Measurements from ENCODE around the gene NR2F1-AS1.

Gene NR2F1-AS1

DNA sequence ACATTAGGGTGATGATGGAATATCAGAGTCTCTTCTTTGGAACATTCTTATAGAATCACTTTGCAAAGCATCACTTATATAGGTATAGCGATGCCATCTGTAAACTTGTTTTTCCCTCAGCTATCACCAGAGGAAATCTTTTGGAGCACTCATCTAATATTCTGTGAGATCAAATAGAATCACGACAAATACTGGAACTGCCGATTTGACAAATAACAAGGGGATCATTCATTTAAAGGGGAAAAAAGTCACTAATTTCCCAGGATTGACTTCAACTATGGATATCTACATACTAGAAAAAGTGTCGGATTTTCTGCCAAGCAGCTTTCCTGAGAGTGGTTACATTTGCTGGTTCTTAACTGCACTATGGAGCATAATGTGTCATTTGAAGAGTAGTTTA is 178.6 kb downstream of the NR2F1-AS1 start:
- H3K18ac ChIP-seq (ENCODE audit: low read length) = no peak overlapping the region
- no peaks in the 10 kb centered on the region for H3K79me1 ChIP-seq (ENCODE audit: low read depth, low read length)
- WGBS, 2 donors (ENCODE audit: extremely low coverage in 2 of 2, insufficient read length in 2 of 2, insufficient replicate concordance in 1 of 2) = no CpG with 5 or more reads among the region's 4 CpGs

DNA sequence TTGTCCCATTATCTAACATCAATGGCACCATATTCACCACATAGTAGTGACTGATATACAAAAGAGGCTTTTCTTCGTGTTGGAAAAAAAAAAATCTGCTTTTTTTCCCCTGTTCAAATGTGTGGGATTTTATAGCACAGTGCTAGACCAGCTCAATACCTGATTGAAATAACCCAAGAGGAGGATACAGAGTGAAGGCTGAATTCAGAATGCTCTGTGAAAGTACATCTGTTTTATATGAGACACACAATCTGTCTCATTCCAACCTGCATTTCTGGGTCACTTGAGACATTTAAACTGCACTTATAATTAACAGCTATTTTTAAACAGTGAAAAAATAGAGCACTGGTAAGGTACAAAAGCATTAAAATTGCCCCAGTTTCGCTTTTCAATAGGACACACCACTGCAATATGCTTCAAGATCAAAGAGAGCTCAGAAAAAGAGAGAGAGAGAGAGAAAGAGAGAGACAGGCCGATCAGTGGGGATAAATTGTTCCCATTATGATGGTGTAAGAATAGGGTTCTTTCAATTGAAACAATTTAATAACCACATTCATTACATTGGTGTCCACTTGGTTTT is 179.3 kb downstream of the NR2F1-AS1 start:
- no peak overlapping the region for H3K4ac ChIP-seq (ENCODE audit: low read length)
- no peak overlapping the region for H3K27ac ChIP-seq (replicated peaks; ENCODE audit: low read length)
- no peak overlapping the region for H3K14ac ChIP-seq (ENCODE audit: low read length)
- no peak overlapping the region for H4K91ac ChIP-seq (ENCODE audit: low read depth, low read length, poor library complexity)
- no peak overlapping the region for H3K4me3 ChIP-seq (ENCODE audit: low read length in 2 of 2)
- no peaks in the 10 kb centered on the region for H3K79me1 ChIP-seq (ENCODE audit: low read depth, low read length)
- H3K9ac ChIP-seq (ENCODE audit: low read depth, low read length, poor library complexity) = no peak overlapping the region
- no peaks in the 10 kb centered on the region for H3K27me3 ChIP-seq (ENCODE audit: control insufficient read depth in 3 of 3, insufficient read depth in 3 of 3, low read depth in 1 of 3, low read length in 3 of 3)
- no peak overlapping the region for H3K4me2 ChIP-seq (ENCODE audit: insufficient read depth, low read length, poor library complexity, severe bottlenecking)
- no peak overlapping the region for H2BK5ac ChIP-seq (ENCODE audit: low read length)
- WGBS, 2 donors (ENCODE audit: extremely low coverage in 2 of 2, insufficient read length in 2 of 2, insufficient replicate concordance in 1 of 2) = no CpG with 5 or more reads among the region's 3 CpGs
- no peak overlapping the region for H4K8ac ChIP-seq (ENCODE audit: low read depth, low read length)
- H3K23ac ChIP-seq (ENCODE audit: low read depth, low read length, poor library complexity) = no peak overlapping the region
- no peak overlapping the region for H3K18ac ChIP-seq (ENCODE audit: low read length)
- H3K36me3 ChIP-seq (replicated peaks in 1 of 2; ENCODE audit: control insufficient read depth in 2 of 2, insufficient read depth in 2 of 2, low read length in 2 of 2) = no peaks in the 10 kb centered on the region
- no peak overlapping the region for H2BK15ac ChIP-seq (ENCODE audit: low read length)
- peaks cover 1 to 8% of the 10 kb centered on the region in 2 donors for H3K9me3 ChIP-seq (replicated peaks in 1 of 2; ENCODE audit: control insufficient read depth in 2 of 2, insufficient read depth in 1 of 2, low read depth in 1 of 2, low read length in 2 of 2)
- no peak overlapping the region for H2BK120ac ChIP-seq (ENCODE audit: low read depth, low read length)
- no peak overlapping the region for H2AFZ ChIP-seq (ENCODE audit: low read length)
- H3K4me1 ChIP-seq (ENCODE audit: control insufficient read depth in 2 of 2, insufficient read depth in 1 of 2, low read depth in 1 of 2, low read length in 2 of 2) = peaks cover 0 to 14% of the 10 kb centered on the region in 2 donors
- DNase-seq (ENCODE audit: low spot score) = no peak
- no peak overlapping the region for H2BK12ac ChIP-seq (ENCODE audit: low read length)
- H2AK5ac ChIP-seq (ENCODE audit: low read depth, low read length) = no peak overlapping the region

More for the DNA sequence above, 178.6 kb downstream of the NR2F1-AS1 start:
- no peak overlapping the region for H3K27ac ChIP-seq (replicated peaks; ENCODE audit: low read length)
- no peak overlapping the region for H3K4ac ChIP-seq (ENCODE audit: low read length)
- H3K23ac ChIP-seq (ENCODE audit: low read depth, low read length, poor library complexity) = no peak overlapping the region
- DNase-seq (ENCODE audit: low spot score) = no peak
- no peak overlapping the region for H2BK5ac ChIP-seq (ENCODE audit: low read length)
- H2BK15ac ChIP-seq (ENCODE audit: low read length) = no peak overlapping the region
- no peak overlapping the region for H3K4me2 ChIP-seq (ENCODE audit: insufficient read depth, low read length, poor library complexity, severe bottlenecking)
- H3K9ac ChIP-seq (ENCODE audit: low read depth, low read length, poor library complexity) = no peak overlapping the region
- no peak overlapping the region for H3K4me3 ChIP-seq (ENCODE audit: low read length in 2 of 2)
- H2BK12ac ChIP-seq (ENCODE audit: low read length) = no peak overlapping the region
- no peak overlapping the region for H4K91ac ChIP-seq (ENCODE audit: low read depth, low read length, poor library complexity)
- no peak overlapping the region for H4K8ac ChIP-seq (ENCODE audit: low read depth, low read length)
- peaks cover 1 to 8% of the 10 kb centered on the region in 2 donors for H3K9me3 ChIP-seq (replicated peaks in 1 of 2; ENCODE audit: control insufficient read depth in 2 of 2, insufficient read depth in 1 of 2, low read depth in 1 of 2, low read length in 2 of 2)
- H3K14ac ChIP-seq (ENCODE audit: low read length) = no peak overlapping the region
- no peak overlapping the region for H2AFZ ChIP-seq (ENCODE audit: low read length)
- H2AK5ac ChIP-seq (ENCODE audit: low read depth, low read length) = no peak overlapping the region
- no peaks in the 10 kb centered on the region for H3K27me3 ChIP-seq (ENCODE audit: control insufficient read depth in 3 of 3, insufficient read depth in 3 of 3, low read depth in 1 of 3, low read length in 3 of 3)
- H3K4me1 ChIP-seq (ENCODE audit: control insufficient read depth in 2 of 2, insufficient read depth in 1 of 2, low read depth in 1 of 2, low read length in 2 of 2) = peaks cover 2 to 20% of the 10 kb centered on the region in 2 donors
- H2BK120ac ChIP-seq (ENCODE audit: low read depth, low read length) = no peak overlapping the region
- no peaks in the 10 kb centered on the region for H3K36me3 ChIP-seq (replicated peaks in 1 of 2; ENCODE audit: control insufficient read depth in 2 of 2, insufficient read depth in 2 of 2, low read length in 2 of 2)

DNA sequence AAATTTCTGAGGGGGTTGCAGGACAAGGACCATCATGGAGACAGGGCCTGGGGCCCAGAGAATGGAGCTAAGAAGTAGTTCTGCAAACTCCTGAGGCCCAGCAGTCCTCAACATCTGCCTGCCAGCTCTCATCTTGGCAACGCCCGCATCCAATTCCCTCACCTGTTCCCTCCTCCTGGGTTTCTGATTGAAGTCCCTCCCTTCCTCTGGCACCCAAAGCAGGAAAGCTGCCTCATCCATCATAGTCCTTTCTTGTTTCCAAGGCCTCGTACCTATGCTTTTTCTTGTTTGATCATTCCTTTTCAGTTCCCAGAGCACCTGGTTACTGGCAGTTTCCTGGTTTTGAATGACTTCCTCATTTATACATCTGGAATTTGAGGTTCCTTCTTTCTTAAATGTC is 181.3 kb downstream of the NR2F1-AS1 start:
- H3K36me3 ChIP-seq (replicated peaks in 1 of 2; ENCODE audit: control insufficient read depth in 2 of 2, insufficient read depth in 2 of 2, low read length in 2 of 2) = no peaks in the 10 kb centered on the region
- no peak overlapping the region for H3K14ac ChIP-seq (ENCODE audit: low read length)
- no peak overlapping the region for H2BK15ac ChIP-seq (ENCODE audit: low read length)
- H2BK120ac ChIP-seq (ENCODE audit: low read depth, low read length) = no peak overlapping the region
- H2BK5ac ChIP-seq (ENCODE audit: low read length) = no peak overlapping the region
- no peak overlapping the region for H3K4me2 ChIP-seq (ENCODE audit: insufficient read depth, low read length, poor library complexity, severe bottlenecking)
- peaks cover 0 to 3% of the 10 kb centered on the region in 2 donors for H3K9me3 ChIP-seq (replicated peaks in 1 of 2; ENCODE audit: control insufficient read depth in 2 of 2, insufficient read depth in 1 of 2, low read depth in 1 of 2, low read length in 2 of 2)
- no peak overlapping the region for H3K27ac ChIP-seq (replicated peaks; ENCODE audit: low read length)
- H3K4me3 ChIP-seq (ENCODE audit: low read length in 2 of 2) = no peak overlapping the region
- H3K18ac ChIP-seq (ENCODE audit: low read length) = no peak overlapping the region
- no peak overlapping the region for H2AFZ ChIP-seq (ENCODE audit: low read length)
- H3K79me1 ChIP-seq (ENCODE audit: low read depth, low read length) = no peaks in the 10 kb centered on the region
- no peak overlapping the region for H2AK5ac ChIP-seq (ENCODE audit: low read depth, low read length)
- no peak overlapping the region for H4K8ac ChIP-seq (ENCODE audit: low read depth, low read length)
- no peak overlapping the region for H3K9ac ChIP-seq (ENCODE audit: low read depth, low read length, poor library complexity)
- no peak overlapping the region for H4K91ac ChIP-seq (ENCODE audit: low read depth, low read length, poor library complexity)
- H2BK12ac ChIP-seq (ENCODE audit: low read length) = no peak overlapping the region
- H3K23ac ChIP-seq (ENCODE audit: low read depth, low read length, poor library complexity) = no peak overlapping the region
- H3K4me1 ChIP-seq (ENCODE audit: control insufficient read depth in 2 of 2, insufficient read depth in 1 of 2, low read depth in 1 of 2, low read length in 2 of 2) = peaks cover 3 to 19% of the 10 kb centered on the region in 2 donors
- H3K4ac ChIP-seq (ENCODE audit: low read length) = no peak overlapping the region
- no peak for DNase-seq (ENCODE audit: low spot score)
- no peaks in the 10 kb centered on the region for H3K27me3 ChIP-seq (ENCODE audit: control insufficient read depth in 3 of 3, insufficient read depth in 3 of 3, low read depth in 1 of 3, low read length in 3 of 3)
- no CpG with 5 or more reads among the region's 3 CpGs for WGBS, 2 donors (ENCODE audit: extremely low coverage in 2 of 2, insufficient read length in 2 of 2, insufficient replicate concordance in 1 of 2)

DNA sequence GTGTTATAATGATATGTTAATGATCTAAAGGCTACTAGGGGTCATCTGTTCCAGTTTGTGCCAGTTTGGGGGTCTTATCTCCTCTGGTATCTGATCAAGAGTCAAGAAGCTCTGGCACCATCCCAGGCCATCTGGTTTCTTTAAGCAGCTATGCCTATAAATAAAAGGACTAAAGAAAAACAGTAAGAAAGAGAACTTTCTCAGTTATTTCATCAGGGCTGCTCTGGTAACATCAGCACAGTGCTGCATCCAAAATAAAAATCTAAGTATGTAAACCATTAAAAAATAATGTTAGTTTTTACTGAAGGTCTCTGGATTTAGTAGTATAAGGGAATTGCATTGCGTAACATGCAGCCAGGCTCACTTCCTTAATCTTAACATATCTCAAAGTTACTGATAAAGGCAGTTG is 185.0 kb downstream of the NR2F1-AS1 start:
- Histone ChIP-seq H2BK120ac (ENCODE audit: low read depth, low read length) (no peak overlapping the region), H3K4me3 (ENCODE audit: low read length in 2 of 2) (no peak overlapping the region), H2BK12ac (ENCODE audit: low read length) (no peak overlapping the region), H3K14ac (ENCODE audit: low read length) (no peak overlapping the region), H2AK5ac (ENCODE audit: low read depth, low read length) (no peak overlapping the region), H3K27ac (replicated peaks; ENCODE audit: low read length) (no peak overlapping the region), H3K27me3 (ENCODE audit: control insufficient read depth in 3 of 3, insufficient read depth in 3 of 3, low read depth in 1 of 3, low read length in 3 of 3) (no peaks in the 10 kb centered on the region), H4K91ac (ENCODE audit: low read depth, low read length, poor library complexity) (no peak overlapping the region), H3K79me1 (ENCODE audit: low read depth, low read length) (no peaks in the 10 kb centered on the region), H2AFZ (ENCODE audit: low read length) (peak overlapping the region; percentile 77), H3K9ac (ENCODE audit: low read depth, low read length, poor library complexity) (no peak overlapping the region), H3K18ac (ENCODE audit: low read length) (no peak overlapping the region), H3K4ac (ENCODE audit: low read length) (no peak overlapping the region), H3K36me3 (replicated peaks in 1 of 2; ENCODE audit: control insufficient read depth in 2 of 2, insufficient read depth in 2 of 2, low read length in 2 of 2) (peaks cover 0 to 2% of the 10 kb centered on the region in 2 donors), H4K8ac (ENCODE audit: low read depth, low read length) (no peak overlapping the region), H3K4me1 (ENCODE audit: control insufficient read depth in 2 of 2, insufficient read depth in 1 of 2, low read depth in 1 of 2, low read length in 2 of 2) (peaks cover 7 to 12% of the 10 kb centered on the region in 2 donors), H2BK5ac (ENCODE audit: low read length) (no peak overlapping the region), H3K9me3 (replicated peaks in 1 of 2; ENCODE audit: control insufficient read depth in 2 of 2, insufficient read depth in 1 of 2, low read depth in 1 of 2, low read length in 2 of 2) (peaks cover 0 to 9% of the 10 kb centered on the region in 2 donors), H3K4me2 (ENCODE audit: insufficient read depth, low read length, poor library complexity, severe bottlenecking) (no peak overlapping the region), H3K23ac (ENCODE audit: low read depth, low read length, poor library complexity) (no peak overlapping the region), H2BK15ac (ENCODE audit: low read length) (no peak overlapping the region)
- DNase-seq (ENCODE audit: low spot score) = no peak
- no CpG with 5 or more reads among the region's 1 CpG for WGBS, 2 donors (ENCODE audit: extremely low coverage in 2 of 2, insufficient read length in 2 of 2, insufficient replicate concordance in 1 of 2)
